Measurements from ENCODE around the gene TREML2. TPM values are rescaled to one million over a fixed set of nuclear protein-coding genes. Genes with fewer than 3 reads are reported as not detected.
"Not testable (repeated sequence)": the region's sequence is repeated elsewhere in the genome, so short reads cannot be mapped to it uniquely, and the experiment has no call there.

TREML2 gene, protein sequence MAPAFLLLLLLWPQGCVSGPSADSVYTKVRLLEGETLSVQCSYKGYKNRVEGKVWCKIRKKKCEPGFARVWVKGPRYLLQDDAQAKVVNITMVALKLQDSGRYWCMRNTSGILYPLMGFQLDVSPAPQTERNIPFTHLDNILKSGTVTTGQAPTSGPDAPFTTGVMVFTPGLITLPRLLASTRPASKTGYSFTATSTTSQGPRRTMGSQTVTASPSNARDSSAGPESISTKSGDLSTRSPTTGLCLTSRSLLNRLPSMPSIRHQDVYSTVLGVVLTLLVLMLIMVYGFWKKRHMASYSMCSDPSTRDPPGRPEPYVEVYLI
- not detected in 2 replicates for polyA plus RNA-seq (2014; cell fraction: cytosol; rRNA removed)
- polyA plus RNA-seq (2014; cell fraction: nucleus; rRNA removed) = not detected in 2 replicates

- no peak for DNase-seq (ENCODE audit: low spot score)
Observed at GRCh38 chr6:41200901-41201763, at the start of gene TREML2. Gene TREML2, minus strand, starts transcription at chr6:41201149. Its CDS starts 141 bp downstream, at chr6:41201008.

DNA sequence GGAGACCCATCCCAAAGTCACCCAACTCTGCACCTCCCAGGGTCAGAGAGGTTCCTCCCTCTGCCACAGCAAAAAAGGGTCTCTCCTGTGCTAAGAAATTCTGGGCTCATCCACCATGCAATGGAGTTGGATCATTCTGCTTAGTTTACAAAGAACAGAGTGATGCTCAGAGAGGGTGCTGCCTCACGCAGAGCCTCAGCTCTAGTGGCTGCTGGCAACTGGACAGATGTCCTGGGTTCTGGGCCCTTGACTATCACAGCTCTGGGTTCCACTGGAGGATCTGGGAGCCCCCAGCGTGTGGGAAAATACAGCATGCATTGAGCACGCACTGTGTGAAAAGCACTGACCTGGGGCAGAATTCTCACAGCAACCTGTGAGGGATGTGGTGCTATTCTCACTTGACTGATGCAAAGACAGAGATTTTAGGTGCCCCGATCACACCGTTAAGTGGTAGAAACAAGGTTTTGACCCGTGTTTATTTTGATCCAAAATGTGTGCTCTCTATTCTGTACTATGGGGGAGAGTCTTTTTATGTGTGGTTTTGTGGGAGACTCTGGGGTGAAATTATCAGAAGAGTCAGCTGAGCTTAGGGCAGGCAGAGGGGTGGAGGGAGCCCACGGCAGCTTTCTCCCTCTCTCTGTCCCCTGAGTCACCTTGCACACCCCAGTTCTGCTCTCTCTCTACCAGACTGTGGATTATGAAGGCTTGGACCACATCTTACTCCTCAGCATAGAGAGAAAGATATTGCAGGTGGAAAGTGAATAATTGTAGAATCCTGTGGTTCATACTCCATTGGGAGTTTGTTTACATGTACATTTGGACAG lies 47.1 kb upstream of the TREML2 start:
- no peak for DNase-seq (ENCODE audit: low spot score)

DNA sequence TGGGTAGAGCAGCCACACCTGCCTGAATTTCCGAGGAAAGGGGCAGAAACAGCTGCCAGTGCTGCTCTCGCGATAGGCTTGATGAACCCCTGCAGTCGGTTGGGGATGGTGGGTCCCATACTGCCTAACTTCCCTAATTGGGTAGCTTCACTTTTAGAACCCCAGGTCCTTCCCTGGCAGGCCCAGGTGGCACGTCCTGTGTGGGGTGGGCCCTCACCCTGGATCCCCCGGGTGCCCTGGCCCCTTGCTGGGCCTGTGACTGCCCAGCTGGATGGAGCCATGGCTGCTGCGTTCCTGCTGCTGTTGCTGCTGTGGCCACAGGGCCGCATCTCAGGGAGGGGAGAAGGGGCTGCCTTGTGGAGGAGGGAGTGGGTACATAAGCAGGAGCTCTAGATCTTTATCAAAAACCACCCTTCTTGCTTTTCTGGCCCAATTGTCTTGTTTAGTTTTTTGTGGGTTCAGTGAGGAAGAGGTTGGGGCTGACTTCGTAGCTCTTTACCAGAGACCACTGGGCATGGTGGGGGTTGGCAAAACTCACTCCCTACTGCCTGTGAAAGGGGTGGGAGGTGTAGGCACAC lies 46.4 kb upstream of the TREML2 start:
- DNase-seq (ENCODE audit: low spot score) = no peak

DNA sequence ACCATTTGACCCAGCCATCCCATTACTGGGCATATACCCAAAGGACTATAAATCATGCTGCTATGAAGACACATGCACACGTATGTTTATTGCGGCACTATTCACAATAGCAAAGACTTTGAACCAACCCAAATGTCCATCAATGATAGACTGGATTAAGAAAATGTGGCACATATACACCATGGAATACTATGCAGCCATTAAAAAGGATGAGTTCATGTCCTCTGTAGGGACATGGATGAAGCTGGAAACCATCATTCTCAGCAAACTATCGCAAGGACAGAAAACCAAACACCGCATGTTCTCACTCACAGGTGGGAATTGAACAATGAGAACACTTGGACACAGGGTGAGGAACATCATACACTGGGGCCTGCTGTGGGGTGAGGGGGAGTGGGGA lies 45.6 kb upstream of the TREML2 start:
- not testable (repeated sequence) for DNase-seq (ENCODE audit: low spot score)

DNA sequence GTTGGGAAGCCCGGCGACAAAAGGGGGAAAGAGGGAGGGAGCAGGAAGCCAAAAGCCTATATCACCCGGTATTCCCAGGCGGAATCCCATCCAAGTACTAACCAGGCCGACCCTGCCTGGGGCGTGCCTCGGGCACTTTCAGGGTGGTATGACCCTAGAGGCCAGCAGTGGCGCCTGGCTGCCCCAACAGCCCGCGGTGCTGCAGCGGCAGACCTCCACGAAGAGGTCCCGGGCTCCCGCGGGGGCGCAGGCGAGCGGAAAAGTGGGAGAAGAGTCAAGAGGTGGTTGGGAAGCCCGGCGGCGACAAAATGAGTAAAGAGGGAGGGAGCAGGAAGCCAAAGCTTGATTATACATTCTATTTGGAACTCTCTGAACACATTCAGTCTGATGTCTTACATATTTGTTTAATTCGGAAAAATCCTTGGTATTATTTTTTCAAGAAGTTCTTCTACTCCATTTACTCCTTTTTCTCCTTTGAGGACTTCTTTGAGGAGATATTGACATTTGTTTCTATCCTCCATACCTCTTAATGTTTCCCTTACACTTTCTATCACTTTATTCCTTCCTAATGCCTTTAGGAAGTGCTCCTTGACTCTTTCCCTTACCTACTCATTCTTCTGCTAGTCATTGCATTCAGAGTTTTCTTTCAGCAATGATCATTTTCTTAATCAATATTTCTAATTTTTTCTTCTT lies 38.7 kb upstream of the TREML2 start:
- no peak for DNase-seq (ENCODE audit: low spot score)

DNA sequence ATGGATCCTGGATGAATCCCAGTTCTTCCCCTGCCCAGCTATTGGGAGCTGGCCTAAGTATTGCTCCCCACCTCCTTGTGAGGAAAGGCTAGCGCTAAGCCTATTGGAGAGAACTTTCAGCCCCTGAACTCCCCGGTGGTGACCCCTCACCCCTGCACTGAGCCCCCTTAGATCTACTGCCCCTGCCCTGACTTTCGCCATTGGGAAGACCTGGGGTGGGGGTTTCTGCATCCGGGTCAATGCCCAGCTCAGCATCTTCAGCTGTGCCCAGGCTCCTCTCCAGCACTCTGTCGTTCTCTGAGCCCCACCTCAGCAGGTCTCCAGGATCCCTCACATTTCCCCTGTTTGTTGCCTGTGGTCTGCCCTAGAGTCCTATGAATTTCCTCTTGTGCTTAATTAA lies 36.2 kb upstream of the TREML2 start:
- DNase-seq (ENCODE audit: low spot score) = no peak

- DNase-seq (ENCODE audit: low spot score) = no peak
Observed at GRCh38 chr6:41236276-41236675, 35.3 kb upstream of the TREML2 start.

DNA sequence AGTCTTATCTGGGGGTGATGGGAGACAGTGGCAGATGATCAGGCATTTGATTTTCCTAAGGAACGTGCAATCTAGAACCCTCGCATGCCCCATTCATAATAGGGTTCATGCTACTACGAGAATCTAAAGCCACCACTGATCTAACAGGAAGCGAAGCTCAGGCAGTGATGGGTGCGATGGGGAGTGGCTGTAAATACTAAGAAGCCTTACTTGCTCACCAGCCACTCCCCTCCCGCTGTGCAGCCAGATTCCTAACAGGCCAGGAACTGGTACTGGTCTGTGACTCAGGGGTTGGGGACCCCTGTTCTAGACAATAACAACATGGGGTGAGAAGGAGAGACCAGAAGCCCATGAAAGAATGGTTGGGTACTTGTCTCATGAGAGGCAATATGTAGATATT lies 31.7 kb upstream of the TREML2 start:
- no peak for DNase-seq (ENCODE audit: low spot score)

DNA sequence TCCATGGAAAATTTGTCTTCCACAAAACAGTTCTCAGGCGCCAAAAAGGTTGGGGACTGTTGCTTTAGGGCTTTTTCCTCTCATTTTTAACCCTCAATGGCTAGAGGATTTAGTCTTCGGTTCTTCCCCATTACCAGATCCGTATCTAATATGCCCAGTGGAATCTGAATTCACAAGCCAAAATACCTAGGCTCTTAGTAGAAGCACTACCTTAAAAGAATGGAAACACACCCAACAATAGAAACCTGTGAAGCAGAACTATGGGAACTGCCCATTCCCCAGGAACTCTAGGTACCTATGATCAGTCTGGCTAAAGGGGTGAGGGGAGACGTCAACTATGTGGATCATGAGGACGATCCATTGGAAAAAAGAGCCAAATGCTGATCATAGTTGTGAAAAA lies 30.3 kb upstream of the TREML2 start:
- DNase-seq (ENCODE audit: low spot score) = no peak

DNA sequence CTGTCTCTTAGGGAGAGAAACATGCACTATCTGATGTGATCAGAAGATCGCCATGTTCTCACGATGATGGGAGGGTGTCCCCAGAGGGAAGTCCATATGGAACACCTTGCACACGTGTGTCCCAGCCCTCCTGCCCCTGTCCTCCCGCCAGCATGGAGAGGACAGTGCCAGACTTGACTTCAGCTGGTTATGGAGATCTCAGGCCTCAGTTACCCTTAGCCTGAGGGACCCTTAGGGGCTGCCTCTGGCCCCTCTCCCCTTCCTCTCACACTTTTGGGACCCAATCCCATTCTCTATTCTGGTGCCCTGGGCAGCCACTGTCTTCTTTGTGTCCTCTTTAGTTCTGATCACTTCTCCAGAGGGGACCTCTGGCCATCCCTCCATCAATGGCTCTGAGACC lies 28.8 kb upstream of the TREML2 start:
- no peak for DNase-seq (ENCODE audit: low spot score)

DNA sequence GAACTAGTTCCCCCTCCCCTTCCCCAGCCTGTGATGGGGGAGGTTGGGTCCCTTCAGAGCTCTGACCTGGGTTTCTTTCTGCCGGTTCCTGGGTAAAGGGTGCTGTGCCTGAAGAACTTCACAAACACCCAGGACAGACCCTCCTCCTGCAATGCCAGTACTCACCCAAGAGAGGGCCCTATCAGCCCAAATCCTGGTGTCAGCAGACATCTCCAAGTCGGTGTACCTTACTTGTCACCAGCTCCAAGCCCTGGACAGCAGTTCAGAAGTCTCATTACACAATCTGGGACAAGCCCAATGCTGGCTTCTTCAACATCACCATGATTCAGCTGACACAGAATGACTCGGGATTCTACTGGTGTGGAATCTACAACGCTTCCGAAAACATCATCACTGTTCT lies 27.7 kb upstream of the TREML2 start:
- no peak for DNase-seq (ENCODE audit: low spot score)

DNA sequence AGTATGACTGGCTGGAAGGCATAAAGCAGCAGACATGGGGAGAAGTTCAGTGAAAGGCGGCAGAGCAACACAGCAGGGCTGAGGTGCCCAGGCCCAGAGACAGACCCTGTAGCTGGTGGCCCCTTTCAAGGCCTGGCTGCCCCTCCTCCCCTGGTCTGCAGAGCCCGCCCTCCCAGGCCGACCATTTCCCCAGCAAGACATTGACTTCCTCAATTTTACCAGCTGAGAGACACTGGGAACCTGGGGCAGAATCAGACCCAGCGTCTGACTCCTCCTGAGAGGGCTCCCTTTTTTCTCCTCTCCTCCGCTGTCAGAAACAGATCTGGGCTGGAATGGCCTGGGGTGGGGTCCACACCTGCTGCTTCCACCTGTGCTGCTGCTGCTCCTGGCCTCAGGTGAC lies 27.1 kb upstream of the TREML2 start, which contains the start of gene TREML4:
TSS of gene TREML4 (plus strand) at position 254 of the 400 bp plus-strand sequence. CDS start at position 333, 79 bp downstream.
- DNase-seq (ENCODE audit: low spot score) = no peak

DNA sequence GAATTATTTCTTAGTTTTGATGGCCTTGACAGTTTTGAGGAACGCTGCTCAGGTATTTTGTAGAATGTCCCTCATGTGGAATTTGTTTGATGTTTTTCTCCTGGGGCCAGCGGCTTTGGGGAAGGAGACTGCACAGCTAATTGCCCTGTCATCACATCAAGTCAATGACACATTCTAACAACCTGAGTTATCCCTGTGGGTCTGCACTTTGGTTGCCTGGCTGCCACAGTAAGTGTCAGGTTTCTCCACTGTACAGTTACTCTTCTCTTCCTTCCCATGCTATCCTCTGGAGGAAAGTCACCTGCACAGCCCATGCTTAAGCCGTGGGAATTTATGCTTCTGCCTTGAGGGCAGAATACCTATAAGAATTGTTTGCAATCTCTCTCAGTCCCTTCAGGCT lies 25.8 kb upstream of the TREML2 start:
- no peak for DNase-seq (ENCODE audit: low spot score)

- DNase-seq (ENCODE audit: low spot score) = no peak
Observed at GRCh38 chr6:41224800-41225199, 23.9 kb upstream of the TREML2 start.

GRCh38 chr6:41222513-41222912 lies 21.6 kb upstream of the TREML2 start:
- DNase-seq (ENCODE audit: low spot score) = no peak

GRCh38 chr6:41222045-41222444 lies 21.1 kb upstream of the TREML2 start:
- DNase-seq (ENCODE audit: low spot score) = no peak

DNA sequence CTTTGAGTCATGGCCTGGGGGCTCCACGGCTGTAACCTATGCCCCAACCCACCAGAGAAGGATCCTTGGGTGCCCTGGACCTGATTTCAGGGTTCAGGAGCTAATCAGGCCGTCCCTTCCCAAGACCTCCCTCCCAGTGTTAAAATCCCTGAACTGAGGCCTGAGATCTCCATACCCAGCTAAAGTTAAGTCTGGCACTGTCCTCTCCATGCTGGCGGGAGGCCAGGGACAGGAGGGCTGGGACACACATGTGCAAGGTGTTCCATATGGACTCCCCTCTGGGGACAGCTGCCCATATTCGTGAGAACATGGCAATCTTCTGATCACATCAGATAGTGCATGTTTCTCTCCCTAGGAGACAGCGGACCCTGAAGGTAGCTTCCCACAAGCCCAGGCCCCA lies 15.7 kb upstream of the TREML2 start:
- no peak for DNase-seq (ENCODE audit: low spot score)

DNA sequence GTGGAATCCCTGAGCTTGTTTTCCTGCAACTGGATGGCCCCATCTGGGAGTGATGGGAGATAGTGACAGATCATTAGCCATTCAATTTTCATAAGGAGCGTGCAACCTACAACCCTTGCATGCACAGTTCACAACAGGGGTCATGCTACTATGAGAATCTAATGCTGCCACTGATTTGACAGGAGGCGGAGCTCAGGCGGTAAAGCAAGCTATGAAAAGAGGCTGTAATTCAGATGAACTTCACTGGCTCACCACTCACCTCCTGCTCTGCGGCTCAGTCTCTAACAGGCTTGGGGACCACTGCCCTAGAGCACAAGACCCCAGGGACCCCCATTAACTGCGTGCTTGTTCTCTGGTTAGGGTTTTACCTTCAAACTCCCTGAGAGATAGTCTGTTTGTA lies 14.8 kb upstream of the TREML2 start:
- no peak for DNase-seq (ENCODE audit: low spot score)

GRCh38 chr6:41214559-41215238 lies 13.8 kb upstream of the TREML2 start:
- no peak for DNase-seq (ENCODE audit: low spot score)

Data from SK-N-DZ (cell line).